ENCODE measurements around the gene SLC16A11. TPM values are rescaled to one million over a fixed set of nuclear protein-coding genes. Genes with fewer than 3 reads are reported as not detected.

SLC16A11 gene
- total RNA-seq, 6 experiments from 2014 or later = 0.84 to 10.2 (median 2.4) TPM

- TF ChIP-seq POLR2A (IDR thresholded peaks at IDR 0.05) = no peak
- TF ChIP-seq CTCF (IDR thresholded peaks at IDR 0.05) = no peak
- Histone ChIP-seq H3K4me1 (no peaks in the 10 kb centered on the region), H3K36me3 (peaks cover 4 to 27% (median 12%) of the 10 kb centered on the region in 4 donors), H3K27ac (no peak overlapping the region), H3K9me3 (no peaks in the 10 kb centered on the region), H3K27me3 (no peaks in the 10 kb centered on the region), H3K4me3 (no peak overlapping the region)
- ATAC-seq (no peak), DNase-seq (no peak)
- WGBS (ENCODE audit: insufficient coverage, low coverage, low lambda C conversion rate, missing lambda C conversion rate) = 89% methylated on average over 5 of the region's 6 CpGs
- intact Hi-C loops (cut with DNase I) = loop anchor here in 1 of 2 donors (10.0 kb wide), 2 partner anchors 88 to 338 kb away; no protein-coding TSS in a partner anchor
These were observed 41.4 kb downstream of the SLC16A11 start for GRCh38 chr17:7002288-7003047.

GRCh38 chr17:7001318-7001961 lies 42.5 kb downstream of the SLC16A11 start:
- TF ChIP-seq CTCF (IDR thresholded peaks at IDR 0.05) (peak; percentile 27 to 35 (median 34)), POLR2A (IDR thresholded peaks at IDR 0.05) (no peak)
- intact Hi-C loops (cut with DNase I) = loop anchor here in 1 of 2 donors (10.0 kb wide), 2 partner anchors 87 to 337 kb away; no protein-coding TSS in a partner anchor
- ATAC-seq = no peak
- Histone ChIP-seq H3K27ac (no peak overlapping the region), H3K4me1 (no peaks in the 10 kb centered on the region), H3K9me3 (no peaks in the 10 kb centered on the region), H3K4me3 (no peak overlapping the region), H3K36me3 (peaks cover 4 to 27% (median 12%) of the 10 kb centered on the region in 4 donors), H3K27me3 (no peaks in the 10 kb centered on the region)
- 71% methylated on average over 8 of the region's 10 CpGs for WGBS (ENCODE audit: insufficient coverage, low coverage, low lambda C conversion rate, missing lambda C conversion rate)
- DNase-seq = no peak

- TF ChIP-seq POLR2A (IDR thresholded peaks at IDR 0.05) (no peak), CTCF (IDR thresholded peaks at IDR 0.05) (no peak)
- H3K36me3 ChIP-seq = peaks cover 4 to 27% (median 12%) of the 10 kb centered on the region in 4 donors
- ATAC-seq = no peak
- H3K4me3 ChIP-seq = no peak overlapping the region
- no peaks in the 10 kb centered on the region for H3K9me3 ChIP-seq
- WGBS (ENCODE audit: insufficient coverage, low coverage, low lambda C conversion rate, missing lambda C conversion rate) = 84% methylated on average over 8 of the region's 11 CpGs
- intact Hi-C loops (cut with DNase I) = loop anchor here in 1 of 2 donors (5.0 kb wide), 1 partner anchor 82 kb away; no protein-coding TSS in a partner anchor
- no peak for DNase-seq
- H3K4me1 ChIP-seq = peaks cover 0 to 9% (median 0%) of the 10 kb centered on the region in 4 donors
- H3K27me3 ChIP-seq = no peaks in the 10 kb centered on the region
- H3K27ac ChIP-seq = no peak overlapping the region
These were observed 44.9 kb downstream of the SLC16A11 start for GRCh38 chr17:6998855-6999508.

GRCh38 chr17:6997171-6997570 lies 46.7 kb downstream of the SLC16A11 start:
- ATAC-seq (no peak), DNase-seq (no peak)
- Histone ChIP-seq H3K27ac (no peak overlapping the region), H3K27me3 (no peaks in the 10 kb centered on the region), H3K4me3 (no peak overlapping the region), H3K9me3 (no peaks in the 10 kb centered on the region), H3K4me1 (peaks cover 0 to 9% (median 0%) of the 10 kb centered on the region in 4 donors), H3K36me3 (peaks cover 3 to 21% (median 9%) of the 10 kb centered on the region in 4 donors)
- intact Hi-C loops (cut with DNase I) = loop anchor here in 1 of 2 donors (5.0 kb wide), 1 partner anchor 80 kb away; no protein-coding TSS in a partner anchor
- TF ChIP-seq CTCF (IDR thresholded peaks at IDR 0.05) = no peak
- TF ChIP-seq POLR2A (IDR thresholded peaks at IDR 0.05) = no peak
- WGBS (ENCODE audit: insufficient coverage, low coverage, low lambda C conversion rate, missing lambda C conversion rate) = 79% methylated on average over 8 of the region's 8 CpGs

All from right lobe of liver (tissue), 6 donors.